ENCODE measurements around the gene SF1.

Gene SF1

DNA sequence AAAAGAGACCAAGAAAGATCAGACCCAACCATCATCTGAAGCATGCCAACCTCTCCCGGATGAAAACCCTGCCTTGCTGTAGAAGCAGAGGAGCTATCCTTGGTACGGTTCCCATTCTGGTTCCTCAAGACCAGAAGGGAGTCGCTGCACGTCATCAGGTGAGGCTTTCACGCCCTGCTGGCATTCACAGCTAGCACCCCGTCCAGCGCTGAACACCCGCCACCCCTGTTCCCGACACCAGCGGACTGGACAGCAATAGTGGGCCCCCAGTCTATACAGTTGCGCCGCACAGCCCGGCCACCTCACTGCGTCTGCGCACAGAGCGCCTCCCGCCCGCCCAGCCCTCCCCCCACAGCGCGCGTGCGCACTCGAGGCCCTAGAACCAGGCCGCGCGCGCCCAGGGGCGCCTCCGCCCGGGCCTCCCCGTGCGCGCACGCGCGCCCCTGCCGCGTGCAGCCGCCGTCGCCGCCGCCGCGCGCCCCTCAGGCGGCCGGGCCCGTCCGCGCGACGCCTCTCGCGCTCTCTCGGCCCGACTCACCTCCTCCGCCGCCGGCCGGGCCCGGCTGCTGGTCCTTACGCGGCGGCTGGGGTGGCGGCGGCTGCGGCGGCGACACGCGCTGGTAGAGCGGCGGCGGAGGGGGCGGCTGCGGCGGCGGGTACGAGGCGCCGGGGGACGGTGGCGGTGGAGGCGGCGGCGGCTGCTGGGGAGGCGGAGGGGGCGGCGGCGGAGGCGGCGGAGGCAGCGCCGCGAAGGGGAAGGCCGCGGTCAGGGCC lies 706 bp downstream of the SF1 start:
- DNase-seq, result peak; percentile 80

DNA sequence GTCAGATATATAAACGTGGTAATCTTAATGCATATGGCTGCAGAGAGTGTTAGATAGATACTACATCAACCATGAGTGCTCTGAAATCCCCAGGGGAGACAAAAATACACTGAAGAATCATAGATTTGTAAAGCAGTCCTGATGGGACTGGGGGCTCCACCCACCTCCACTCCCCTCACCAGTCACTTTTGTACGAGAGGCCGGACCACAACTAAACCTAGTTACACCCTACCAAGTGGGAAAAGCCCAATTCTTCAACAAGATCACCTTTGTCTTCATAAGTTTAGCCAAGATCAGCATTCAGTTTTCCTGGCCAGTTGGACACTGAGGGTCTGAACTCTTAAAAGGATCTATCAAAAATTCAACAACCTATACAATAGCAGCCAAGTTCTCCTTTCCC lies 1.5 kb downstream of the SF1 start:
- no peak for DNase-seq

DNA sequence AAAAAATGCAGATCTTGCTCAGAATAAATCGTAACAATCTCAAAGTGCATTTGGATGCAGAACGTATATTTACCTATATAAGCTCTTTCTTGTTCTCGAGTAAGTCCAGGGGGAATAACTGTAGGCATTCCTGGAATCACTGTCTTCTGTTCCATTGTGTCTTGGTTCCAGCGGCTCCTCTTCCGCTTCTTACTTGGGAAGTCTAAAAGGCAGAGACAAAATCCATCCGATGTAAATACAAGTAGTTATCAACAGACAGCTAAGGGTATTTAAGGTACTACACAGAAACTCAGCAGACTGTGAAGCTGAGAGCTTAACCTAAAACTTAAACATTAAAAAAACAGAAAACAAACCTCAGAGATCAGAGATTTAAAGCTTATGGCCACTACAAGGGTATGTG lies 1.9 kb downstream of the SF1 start:
- DNase-seq, result no peak

DNA sequence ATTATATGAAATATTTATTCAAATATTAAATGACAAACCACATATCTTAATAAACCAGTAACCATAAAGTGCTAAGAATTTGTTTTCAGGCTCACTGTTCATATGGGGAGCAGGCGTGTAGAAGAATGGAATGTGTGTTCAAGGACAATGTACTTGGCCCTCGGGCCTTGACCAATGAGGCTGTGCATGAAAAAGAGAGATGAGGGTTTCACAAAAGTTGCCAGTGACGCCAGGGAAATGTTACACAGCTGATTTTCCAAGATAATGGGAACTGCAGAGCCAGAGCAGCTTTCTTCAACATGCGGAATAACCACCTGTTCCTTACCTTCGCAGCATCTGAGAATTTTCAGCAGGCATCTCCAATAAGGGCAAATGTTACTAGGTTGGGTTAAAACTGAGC lies 4.2 kb downstream of the SF1 start:
- DNase-seq, result no peak

DNA sequence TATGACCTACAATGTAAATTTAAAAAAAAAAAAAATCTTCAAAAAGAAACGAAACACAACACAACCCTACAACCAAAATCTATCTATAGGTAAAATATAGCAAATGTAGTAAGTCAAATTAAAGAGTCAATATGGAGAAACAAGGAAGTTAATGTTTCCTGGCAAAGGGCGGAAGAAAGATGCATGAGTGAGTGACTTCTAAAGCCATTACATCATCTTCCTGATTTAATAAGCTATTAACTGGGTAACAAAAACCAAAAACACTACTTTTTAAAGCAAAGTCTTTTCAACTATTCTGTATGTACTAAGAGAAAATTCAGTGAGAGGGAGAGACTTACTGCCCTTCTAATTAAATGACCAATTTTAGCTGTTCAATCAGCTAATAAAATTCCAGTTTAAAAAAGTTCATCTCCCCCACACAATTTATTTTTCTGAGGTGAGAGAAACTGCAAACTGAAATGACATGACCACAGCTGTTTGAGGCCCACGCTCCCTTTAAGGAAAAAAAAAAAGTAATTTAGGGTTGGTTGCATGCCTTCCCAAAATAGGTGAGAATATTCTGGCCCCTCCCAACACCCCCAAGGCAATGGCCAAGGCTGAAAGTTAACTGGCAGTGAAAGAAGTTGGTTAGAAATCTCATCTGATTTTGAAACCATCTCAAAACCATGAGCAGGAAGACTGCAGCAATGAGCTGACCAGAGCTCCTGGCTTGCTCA lies 5.9 kb downstream of the SF1 start:
- DNase-seq, result no peak

DNA sequence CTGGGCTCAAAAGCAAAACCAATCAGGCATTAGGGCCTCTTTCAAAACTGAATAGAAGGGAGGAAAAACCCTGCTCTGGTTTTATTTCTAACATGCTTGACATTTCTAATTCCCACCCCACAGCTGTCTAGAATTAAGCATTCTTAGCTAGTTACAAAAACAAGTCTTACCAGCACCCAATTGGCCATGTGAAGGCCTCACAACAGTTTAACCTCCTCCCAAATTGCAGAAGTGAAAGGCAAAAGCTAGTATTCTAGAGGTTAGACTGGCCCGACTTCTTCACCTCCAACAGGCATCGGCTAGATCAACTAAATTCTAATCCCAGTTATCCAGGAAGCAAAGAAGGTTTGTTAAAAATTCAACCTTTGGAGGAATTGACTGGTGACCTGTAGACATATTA lies 6.5 kb downstream of the SF1 start:
- DNase-seq, result no peak

DNA sequence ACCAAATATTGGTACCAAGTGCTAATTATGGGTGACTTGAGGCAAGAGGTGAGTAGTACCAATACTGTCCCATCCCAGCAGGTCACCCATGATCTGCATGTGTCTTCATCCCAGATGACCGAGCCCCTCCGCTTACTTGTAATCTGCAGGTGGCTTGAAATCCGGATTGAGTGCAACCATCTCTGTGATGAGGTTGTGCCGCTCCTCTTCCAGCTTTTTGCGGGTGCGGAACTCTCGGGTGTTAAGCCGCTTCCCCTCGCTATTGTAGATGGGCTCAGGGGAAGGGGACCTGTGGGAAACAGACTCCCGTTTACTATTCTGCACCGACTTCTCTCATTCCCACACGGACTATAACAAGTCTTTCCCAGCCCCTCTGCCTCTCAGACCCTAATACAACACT lies 8.2 kb downstream of the SF1 start:
- DNase-seq, result no peak

DNA sequence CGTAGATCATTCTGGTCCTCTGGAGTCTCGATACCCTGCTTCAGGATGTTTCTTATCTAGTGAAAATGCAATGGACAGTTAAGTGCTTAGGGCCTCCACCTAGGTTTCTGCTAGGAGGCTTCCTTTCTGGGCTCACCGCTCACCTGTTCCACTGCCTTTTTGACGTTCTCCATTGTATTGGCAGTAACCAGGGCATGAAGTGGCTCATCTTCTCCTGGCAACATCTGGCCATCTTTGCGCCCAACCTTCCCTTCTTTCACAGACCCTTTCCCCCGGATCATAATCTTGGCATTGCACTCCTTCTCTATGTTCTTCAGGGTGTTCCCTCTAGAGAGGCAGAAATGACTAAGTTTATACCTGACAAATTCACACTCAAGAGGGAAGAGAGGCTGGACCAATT lies 9.1 kb downstream of the SF1 start:
- DNase-seq, result no peak

DNA sequence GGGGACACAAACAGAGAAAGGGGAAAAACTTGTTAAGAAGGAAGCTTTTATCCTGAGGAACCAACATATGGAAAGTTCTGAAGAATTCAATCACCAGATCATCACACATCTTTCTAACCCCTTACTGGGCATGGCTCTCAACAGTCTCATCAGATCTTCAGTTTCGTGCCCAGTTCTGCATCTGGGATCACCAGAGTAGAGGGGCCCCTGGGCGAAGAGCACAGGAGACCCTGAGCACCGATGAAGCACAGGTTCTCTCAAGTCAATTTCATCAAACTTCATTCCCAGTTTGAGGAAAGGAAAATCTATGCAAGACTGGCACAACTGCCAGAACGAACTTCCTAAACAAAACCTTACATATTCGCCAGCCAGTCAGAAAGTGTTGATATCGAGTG lies 10.0 kb downstream of the SF1 start:
- no peak for DNase-seq

DNA sequence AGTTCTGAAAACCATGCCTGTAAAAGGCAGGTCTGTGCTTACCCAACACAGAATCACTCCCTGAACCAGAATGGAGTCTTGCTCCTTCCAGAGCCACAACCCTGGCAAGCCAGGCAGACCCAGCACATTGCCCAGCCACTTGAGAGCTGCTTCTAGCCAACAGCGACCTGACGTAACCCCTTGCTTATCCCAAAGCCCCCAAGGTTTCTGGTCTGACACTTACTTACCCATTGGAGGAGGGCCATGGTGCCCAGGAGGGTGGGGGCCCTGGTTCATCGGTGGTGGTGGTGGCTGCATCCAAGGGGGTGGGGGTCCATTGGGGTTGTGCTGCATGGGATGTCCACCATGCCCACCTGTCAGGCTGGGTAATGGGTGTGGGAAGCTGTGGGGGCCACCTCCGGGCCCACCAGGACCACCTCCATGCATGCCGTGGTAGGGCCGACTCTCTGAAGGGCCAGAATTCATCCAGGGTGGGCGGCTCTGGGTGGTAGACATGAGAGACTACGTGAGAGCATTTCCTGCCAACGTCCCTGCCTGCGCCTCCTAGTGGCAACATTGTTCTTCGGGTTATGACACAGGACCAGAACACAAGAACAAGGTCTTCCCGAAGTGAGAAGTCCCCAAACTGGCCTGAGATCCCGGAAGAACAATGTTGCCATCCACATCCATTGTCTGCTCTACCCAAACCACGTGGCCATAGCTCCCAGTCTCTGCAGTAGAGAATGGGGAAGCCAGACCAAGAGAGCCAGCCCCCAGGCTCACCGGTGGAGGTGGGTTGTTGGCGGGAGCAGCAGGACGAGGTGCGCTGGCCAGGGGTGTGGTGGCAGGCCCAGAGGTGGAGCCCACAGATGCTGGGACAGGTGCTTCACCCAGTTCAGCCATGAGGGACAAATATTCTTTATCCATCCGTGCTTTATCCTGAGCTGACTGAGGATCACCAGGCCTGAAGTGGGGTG lies 10.7 kb downstream of the SF1 start:
- DNase-seq, result peak; percentile 70

DNA sequence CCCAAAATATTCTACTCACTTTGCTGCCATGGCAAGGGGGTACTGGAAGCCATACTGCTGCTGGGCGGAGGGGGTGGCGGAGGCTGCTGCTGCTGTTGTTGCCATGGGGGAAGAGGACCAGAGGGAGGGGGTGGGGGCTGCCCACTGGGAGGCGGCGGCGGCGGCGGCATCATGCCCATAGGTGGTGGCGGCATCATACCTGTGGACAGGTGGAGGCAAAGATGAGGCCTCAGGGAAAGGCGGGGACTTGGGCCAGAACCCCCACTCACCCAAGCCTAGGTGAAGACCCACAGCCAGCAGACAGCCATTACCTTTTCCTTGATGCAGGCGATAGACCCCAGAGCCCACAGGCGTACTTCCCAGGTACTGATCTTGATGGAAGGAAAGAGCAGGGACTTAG lies 11.5 kb downstream of the SF1 start:
- DNase-seq, result no peak

DNA sequence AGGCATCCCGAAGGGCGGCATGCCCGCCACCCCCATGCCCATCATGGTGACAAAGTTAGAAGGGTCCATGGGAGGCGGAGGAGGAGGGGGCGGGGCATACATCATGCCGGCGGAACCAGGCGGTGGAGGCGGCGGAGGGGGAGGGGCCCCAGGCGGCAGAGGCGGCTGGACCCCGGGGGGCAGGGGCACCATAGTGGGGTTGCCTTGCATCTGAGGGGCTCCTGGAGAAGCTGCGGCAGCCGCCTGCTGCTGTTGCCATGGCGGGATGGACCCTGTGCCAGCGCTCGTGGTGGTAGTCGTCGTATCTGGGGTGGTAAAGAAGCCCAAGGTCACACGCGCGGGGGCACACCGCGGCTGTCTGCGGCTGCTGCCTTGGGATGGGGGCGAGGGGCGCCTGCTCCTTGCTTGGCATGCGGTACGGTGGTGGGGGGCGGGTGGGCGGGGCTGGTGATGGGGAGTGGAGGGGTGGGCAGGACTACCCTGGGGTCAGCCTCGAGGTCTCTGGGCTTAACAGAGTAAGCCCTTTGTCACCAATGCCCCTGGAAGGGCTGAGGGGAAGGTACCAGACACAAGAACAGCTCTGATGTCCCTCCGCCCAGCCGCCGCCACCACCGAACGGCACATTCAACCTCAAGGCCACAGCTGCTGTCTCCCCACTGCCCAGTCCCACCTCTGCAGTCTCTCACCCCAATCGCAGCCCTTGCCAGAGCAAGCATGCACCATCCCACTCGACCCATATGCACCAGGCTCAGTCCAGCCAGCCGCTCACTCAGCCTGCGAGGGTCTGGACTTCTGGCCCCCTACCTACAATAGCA lies 12.3 kb downstream of the SF1 start:
- DNase-seq, result no peak

DNA sequence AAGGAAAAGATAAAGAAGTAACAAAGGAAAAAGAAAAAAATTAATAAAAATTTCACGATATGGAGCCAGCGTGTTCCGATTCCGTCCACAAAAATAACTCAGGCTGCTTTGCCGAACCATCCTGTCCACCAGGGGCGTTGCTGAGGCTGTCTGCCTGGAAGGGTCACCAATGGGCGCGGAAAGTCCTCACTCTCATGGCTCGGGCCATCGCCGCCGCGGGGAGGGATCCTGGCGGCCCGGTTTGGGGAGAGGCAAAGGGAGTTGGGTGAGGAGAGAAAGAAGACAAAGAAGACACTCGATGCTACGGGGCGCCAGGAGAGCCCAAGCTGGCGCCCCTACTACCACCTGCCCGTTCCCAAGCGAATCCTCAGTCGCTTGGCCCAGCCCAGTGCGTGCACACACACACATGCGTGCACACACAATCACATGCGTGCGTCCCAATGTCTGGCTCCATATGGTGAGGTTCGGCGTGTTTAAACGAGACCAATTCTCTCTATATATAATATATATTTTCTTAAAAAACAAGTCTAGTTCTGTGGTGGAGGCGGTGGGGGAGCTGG lies 13.0 kb downstream of the SF1 start:
- DNase-seq, result no peak

DNA sequence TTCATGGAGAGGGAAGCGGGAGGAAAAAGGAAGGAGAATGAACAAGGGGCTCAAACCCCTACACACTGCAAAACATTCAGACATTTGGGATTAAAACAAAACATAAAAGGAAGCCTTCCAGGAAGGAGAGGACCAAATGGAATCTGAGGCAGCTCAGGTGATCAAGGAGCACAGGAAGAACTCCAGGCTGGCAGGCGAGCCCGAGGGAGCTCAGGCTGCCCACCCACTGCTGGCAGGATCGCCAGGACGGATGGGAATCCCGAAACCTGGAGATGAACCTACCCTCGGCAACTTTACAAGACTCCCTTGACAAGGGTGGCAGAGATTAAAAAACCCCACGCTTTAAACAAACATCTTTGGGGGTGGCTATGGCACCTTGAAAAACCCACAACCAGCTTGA lies 13.6 kb downstream of the SF1 start:
- DNase-seq, result no peak

DNA sequence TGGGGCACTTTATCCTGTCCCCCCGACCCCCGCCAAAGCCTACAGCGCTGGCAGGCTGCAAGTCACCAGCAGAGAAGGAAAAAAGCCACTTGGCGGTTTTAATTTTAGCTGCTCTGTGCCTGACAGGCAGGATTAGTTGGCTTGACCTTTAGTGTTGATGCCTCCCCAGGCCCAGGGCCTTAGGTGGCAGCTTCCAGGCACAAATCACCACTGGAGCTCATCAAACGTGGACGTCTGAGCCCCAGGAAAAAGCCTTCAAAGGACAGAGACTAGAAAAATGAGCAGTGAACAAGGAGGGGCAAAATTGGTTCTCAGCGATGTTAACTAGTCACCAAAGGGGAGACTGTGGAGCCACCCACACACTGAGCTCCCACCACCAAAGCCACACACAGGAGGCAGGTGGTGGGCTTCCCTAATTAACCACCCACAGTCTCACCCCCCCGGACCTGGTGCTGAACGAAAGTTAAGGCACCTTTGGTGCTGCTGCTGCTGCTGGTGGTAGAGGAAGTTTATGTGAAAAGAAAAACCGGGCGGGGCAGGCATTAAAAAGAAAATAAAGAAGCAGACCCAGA lies 14.2 kb downstream of the SF1 start:
- DNase-seq, result peak; percentile 69

DNA sequence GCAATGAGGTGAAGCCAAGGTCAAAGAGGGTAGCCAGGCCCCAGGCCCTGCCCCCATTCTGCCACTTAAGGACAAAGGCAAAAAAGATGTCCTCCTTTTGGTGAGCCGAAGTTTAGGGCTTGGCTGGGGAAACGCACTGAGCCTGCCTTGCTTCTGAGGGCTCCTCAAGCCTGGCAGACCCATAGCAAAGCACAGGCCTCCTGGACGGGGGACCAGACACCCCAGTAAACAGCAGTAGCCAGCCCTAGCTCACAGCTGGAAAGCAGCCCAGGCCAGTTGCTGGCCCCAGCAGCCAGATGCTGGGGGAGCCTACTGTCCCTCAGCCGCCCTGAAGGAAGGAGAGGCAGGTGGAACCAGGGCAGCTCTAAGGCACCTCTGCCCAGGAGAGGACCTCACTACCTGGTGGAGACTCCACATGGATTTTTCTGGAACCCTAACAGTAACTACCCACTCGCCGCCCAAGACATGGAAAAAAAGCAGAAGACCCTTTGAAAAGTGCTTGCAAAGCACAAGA lies 14.8 kb downstream of the SF1 start:
- no peak for DNase-seq

DNA sequence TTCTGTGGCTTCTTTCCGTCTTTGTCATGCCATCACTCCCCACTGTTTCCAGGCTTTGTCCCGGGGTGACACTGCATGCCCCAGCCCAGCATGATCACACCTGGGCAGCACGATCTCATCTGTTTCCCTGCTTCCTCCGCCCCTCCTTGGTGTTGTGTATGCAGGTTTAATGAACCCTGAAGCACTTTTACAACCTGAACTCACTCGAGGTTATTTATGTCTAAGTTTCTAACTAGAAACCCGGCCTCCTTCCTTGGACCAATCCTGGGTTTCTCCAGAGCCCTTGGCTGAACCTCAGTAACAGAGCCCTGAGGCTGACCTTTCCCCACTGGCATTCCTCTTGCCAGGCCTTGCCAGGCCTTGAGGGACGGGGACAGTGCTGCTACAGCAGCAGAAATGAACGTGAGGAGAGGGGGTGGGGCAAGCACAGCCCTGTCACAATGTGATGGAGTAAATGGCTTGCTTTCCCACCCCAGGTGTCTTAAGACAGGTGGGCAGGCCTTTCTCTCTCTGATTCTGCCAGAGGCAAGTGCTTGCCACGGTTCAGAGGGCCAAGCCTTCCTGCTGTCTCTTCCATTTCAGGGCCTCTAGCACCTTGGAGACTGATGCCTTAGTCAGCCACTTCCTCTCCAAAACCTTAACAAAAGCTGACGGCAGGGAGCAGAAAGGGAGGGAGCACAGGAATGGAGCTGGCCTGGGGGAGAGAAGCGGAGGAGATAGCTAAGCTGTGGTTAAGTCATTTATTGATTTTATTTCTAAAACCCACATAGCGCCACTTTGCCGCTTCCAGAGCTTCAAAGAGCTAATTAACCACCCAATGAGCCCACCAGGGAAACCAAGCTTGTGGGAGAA lies 15.4 kb downstream of the SF1 start:
- DNase-seq, result no peak

DNA sequence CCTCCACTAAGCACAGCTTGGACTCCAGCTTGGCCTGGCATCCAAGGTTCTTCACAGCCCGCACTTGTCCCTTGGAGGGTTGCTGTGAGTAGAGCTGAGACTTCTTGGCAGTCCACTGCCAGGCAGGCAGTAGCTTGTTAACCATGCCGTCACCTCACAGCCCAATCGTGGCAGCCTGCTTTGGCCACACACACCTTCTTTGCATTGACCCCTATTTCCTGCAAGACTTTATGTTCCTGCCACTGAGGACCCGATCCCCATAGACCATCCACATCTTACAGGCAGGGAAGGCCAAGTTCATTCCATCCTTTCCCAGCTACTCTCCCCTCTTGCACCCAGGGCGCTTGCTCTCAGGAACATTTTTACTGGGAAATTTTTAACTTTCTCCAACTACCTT lies 16.1 kb downstream of the SF1 start:
- no peak for DNase-seq

DNA sequence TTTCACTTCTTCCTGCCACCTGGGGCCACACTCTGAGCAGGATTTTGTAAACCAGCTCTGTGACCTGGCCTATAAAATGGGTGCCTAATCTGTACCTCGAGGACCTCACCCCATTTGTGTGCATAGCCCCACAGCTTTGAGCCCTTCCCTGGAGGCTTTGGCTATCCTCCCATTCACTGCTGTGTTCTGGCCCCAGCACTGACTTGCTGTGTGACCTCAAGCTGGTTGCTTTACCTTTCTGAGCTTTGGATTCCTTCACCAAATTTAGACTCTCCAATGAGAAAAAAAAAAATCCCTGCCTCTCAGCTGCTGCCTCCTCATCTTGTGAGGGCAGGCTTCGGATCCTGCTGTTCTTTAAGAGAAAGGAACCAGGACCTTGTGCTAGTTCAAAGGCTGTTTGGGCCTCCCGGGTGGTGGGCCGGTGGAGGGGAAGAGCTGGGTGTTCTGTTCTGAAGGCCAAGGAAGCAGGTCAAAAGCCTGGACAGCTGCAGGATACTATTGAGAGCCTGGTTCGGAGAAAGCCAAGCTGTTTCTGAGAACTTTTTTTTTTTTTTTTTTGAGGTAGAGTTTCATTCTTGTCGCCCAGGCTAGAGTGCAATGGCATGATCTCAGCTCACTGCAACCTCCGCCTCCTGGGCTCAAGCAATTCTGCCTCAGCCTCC lies 17.5 kb downstream of the SF1 start:
- no peak for DNase-seq
